Smooth muscle cell (in vitro differentiated cells): ENCODE data around the gene CLK2. TPM values are rescaled to one million over a fixed set of nuclear protein-coding genes. Genes with fewer than 3 reads are reported as not detected.
"Not testable (repeated sequence)": the region's sequence is repeated elsewhere in the genome, so short reads cannot be mapped to it uniquely, and the experiment has no call there.

Experiments
- DNase-seq: peaks from one replicate; lab custom pipeline; 2025; ENCODE audit not compliant: unreplicated experiment; lab: John Stamatoyannopoulos, UW
- H2AFZ ChIP-seq: fragments of 200-600 bp; sonication (generic); 2 replicates; pipeline ENCODE4 v1.6.0; 2016; ENCODE audit warnings: antibody characterized with exemption, low read depth, mild to moderate bottlenecking
- H3F3A ChIP-seq: fragments of 200-600 bp; sonication (generic); 2 replicates; pipeline ENCODE4 v1.6.0; 2017; ENCODE audit warnings: antibody characterized with exemption, low read depth
- H3K27ac ChIP-seq: fragments of 200-600 bp; sonication (generic); 2 replicates; pipeline ENCODE4 v1.5.1; 2016; ENCODE audit warnings: low read depth, mild to moderate bottlenecking
- H3K27me3 ChIP-seq: fragments of 200-600 bp; sonication (generic); 2 replicates; pipeline ENCODE4 v1.6.1; 2016; ENCODE audit warnings: low read depth, mild to moderate bottlenecking
- H3K36me3 ChIP-seq: fragments of 200-600 bp; sonication (generic); 2 replicates; pipeline ENCODE4 v1.5.1; 2016; ENCODE audit warnings: low read depth
- H3K4me1 ChIP-seq: fragments of 200-600 bp; sonication (generic); 2 replicates; pipeline ENCODE4 v1.5.1; 2016; ENCODE audit warnings: low read depth
- H3K4me2 ChIP-seq: fragments of 200-600 bp; sonication (generic); 2 replicates; pipeline ENCODE4 v1.6.0; 2016; ENCODE audit warnings: mild to moderate bottlenecking
- H3K4me3 ChIP-seq: fragments of 200-600 bp; sonication (generic); 2 replicates; pipeline ENCODE4 v1.5.1; 2016; ENCODE audit warnings: mild to moderate bottlenecking
- H3K79me2 ChIP-seq: fragments of 200-600 bp; sonication (generic); 2 replicates; pipeline ENCODE4 v1.6.0; 2016; ENCODE audit warnings: low read depth, mild to moderate bottlenecking
- H3K9ac ChIP-seq: fragments of 200-600 bp; sonication (generic); 2 replicates; pipeline ENCODE4 v1.6.0; 2016; ENCODE audit warnings: low read depth
- H3K9me3 ChIP-seq: fragments of 200-600 bp; sonication (generic); replicated peaks from 2 replicates; pipeline ENCODE4 v1.5.1; 2016; ENCODE audit warnings: low read depth
- H4K20me1 ChIP-seq: fragments of 200-600 bp; sonication (generic); 2 replicates; pipeline ENCODE4 v1.6.0; 2016; ENCODE audit warnings: low read depth
- WGBS: methylation state at CpG from one replicate; pipeline ENCODE4 v1.1.7; 2016; ENCODE audit warnings: low lambda C conversion rate; 5-methylcytosine and 5-hydroxymethylcytosine counted together
- polyA plus RNA-seq: library from polyadenylated mRNA; unstranded; fragments of >200 nt; fragmentation: Nextera tagmentation; extraction: Ambion mirVana; gene quantifications from 2 replicates; pipeline ENCODE4 v1.2.1, GENCODE V29; 2016
- total RNA-seq: library from RNA; depleted of rRNA; stranded (reverse); fragments of >200 nt; gene quantifications from 2 replicates; pipeline ENCODE4 v1.2.3, GENCODE V29; 2014
- TF ChIP-seq, protein P1 (sequence below): fragments of 200-600 bp; sonication (generic); IDR thresholded peaks from 2 replicates; pipeline ENCODE4 v1.5.1; 2017; ENCODE audit warnings: borderline replicate concordance, mild to moderate bottlenecking, antibody characterized with exemption; ENCODE audit not compliant: insufficient read depth, poor library complexity, severe bottlenecking

CLK2 gene
- total and polyA plus RNA-seq, 2 experiments from 2014 or later = 23.5 to 23.6 TPM

- Histone ChIP-seq H3F3A (peaks cover 12% of the 10 kb centered on the region), H3K27ac (no peak overlapping the region), H3K79me2 (no peaks in the 10 kb centered on the region), H3K4me2 (peak overlapping the region; percentile 87), H4K20me1 (no peaks in the 10 kb centered on the region), H2AFZ (no peak overlapping the region), H3K4me1 (no peaks in the 10 kb centered on the region), H3K9ac (no peak overlapping the region), H3K9me3 (no peaks in the 10 kb centered on the region), H3K27me3 (no peaks in the 10 kb centered on the region), H3K4me3 (peak overlapping the region; percentile 59), H3K36me3 (no peaks in the 10 kb centered on the region)
- no peak for DNase-seq
- TF ChIP-seq, protein P1, sequence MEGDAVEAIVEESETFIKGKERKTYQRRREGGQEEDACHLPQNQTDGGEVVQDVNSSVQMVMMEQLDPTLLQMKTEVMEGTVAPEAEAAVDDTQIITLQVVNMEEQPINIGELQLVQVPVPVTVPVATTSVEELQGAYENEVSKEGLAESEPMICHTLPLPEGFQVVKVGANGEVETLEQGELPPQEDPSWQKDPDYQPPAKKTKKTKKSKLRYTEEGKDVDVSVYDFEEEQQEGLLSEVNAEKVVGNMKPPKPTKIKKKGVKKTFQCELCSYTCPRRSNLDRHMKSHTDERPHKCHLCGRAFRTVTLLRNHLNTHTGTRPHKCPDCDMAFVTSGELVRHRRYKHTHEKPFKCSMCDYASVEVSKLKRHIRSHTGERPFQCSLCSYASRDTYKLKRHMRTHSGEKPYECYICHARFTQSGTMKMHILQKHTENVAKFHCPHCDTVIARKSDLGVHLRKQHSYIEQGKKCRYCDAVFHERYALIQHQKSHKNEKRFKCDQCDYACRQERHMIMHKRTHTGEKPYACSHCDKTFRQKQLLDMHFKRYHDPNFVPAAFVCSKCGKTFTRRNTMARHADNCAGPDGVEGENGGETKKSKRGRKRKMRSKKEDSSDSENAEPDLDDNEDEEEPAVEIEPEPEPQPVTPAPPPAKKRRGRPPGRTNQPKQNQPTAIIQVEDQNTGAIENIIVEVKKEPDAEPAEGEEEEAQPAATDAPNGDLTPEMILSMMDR = no peak
- 39% methylated on average over 3 of the region's 3 CpGs for WGBS
These were observed 30.4 kb downstream of the CLK2 start for GRCh38 chr1:155242805-155243358.

GRCh38 chr1:155241841-155242264 is 31.5 kb downstream of the CLK2 start:
- Histone ChIP-seq H3K4me1 (no peaks in the 10 kb centered on the region), H3K9me3 (no peaks in the 10 kb centered on the region), H3K27me3 (no peaks in the 10 kb centered on the region), H3K9ac (no peak overlapping the region), H3F3A (peaks cover 12% of the 10 kb centered on the region), H3K4me3 (no peak overlapping the region), H4K20me1 (no peaks in the 10 kb centered on the region), H3K4me2 (no peak overlapping the region), H3K27ac (no peak overlapping the region), H2AFZ (no peak overlapping the region), H3K36me3 (no peaks in the 10 kb centered on the region), H3K79me2 (no peaks in the 10 kb centered on the region)
- 84% methylated on average over 4 of the region's 4 CpGs for WGBS
- TF ChIP-seq, protein P1 = no peak
- DNase-seq = no peak

DNA sequence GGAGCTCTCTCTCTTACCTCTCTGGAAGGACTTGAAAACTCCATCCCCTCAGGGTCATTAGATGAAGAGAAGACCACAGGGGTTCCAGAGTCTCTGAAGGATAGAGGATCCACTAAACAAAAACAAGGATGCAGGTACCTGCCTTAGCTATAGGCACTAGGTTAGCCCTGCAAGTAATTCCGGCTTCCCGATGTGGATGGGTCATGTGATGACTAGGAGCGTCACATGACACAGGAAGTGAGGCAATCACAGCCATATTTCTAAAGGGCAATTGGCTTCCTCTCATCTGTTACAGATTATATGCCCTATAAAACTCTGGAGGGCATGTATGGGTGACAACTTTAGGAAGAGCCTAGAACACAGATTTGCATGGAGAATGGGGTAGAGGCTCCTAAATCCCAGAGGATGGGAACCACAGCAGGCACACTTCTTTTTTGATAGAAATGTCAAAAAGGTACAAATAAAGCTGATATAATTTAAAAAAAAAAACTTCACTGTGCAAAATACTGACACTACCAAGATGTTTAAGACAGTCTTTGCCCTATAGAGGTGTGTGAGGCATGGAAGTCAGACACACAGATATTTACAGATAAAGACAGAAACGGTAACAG is 32.1 kb downstream of the CLK2 start:
- Histone ChIP-seq H3K9me3 (no peaks in the 10 kb centered on the region), H3K4me1 (no peaks in the 10 kb centered on the region), H4K20me1 (no peaks in the 10 kb centered on the region), H2AFZ (no peak overlapping the region), H3K79me2 (no peaks in the 10 kb centered on the region), H3K4me2 (peak overlapping the region; percentile 81), H3K36me3 (no peaks in the 10 kb centered on the region), H3K4me3 (peak overlapping the region; percentile 46), H3K27me3 (no peaks in the 10 kb centered on the region), H3K27ac (peak overlapping the region; percentile 7), H3K9ac (no peak overlapping the region), H3F3A (peaks cover 12% of the 10 kb centered on the region)
- 23% methylated on average over 4 of the region's 4 CpGs for WGBS
- DNase-seq = no peak
- TF ChIP-seq, protein P1 = no peak

GRCh38 chr1:155236451-155236850 is 36.9 kb downstream of the CLK2 start:
- H3K4me1 ChIP-seq = no peaks in the 10 kb centered on the region
- H3K9me3 ChIP-seq = no peaks in the 10 kb centered on the region
- H3K36me3 ChIP-seq = no peaks in the 10 kb centered on the region
- H3K9ac ChIP-seq = no peak overlapping the region
- 89% methylated on average over 5 of the region's 5 CpGs for WGBS
- no peak overlapping the region for H2AFZ ChIP-seq
- no peaks in the 10 kb centered on the region for H4K20me1 ChIP-seq
- H3K4me3 ChIP-seq = no peak overlapping the region
- TF ChIP-seq, protein P1 = no peak
- H3F3A ChIP-seq = no peaks in the 10 kb centered on the region
- DNase-seq = no peak
- no peak overlapping the region for H3K27ac ChIP-seq
- H3K79me2 ChIP-seq = no peaks in the 10 kb centered on the region
- H3K4me2 ChIP-seq = no peak overlapping the region
- no peaks in the 10 kb centered on the region for H3K27me3 ChIP-seq

GRCh38 chr1:155235375-155235774 is 37.9 kb downstream of the CLK2 start:
- H3K4me2 ChIP-seq, H3F3A ChIP-seq, H3K4me1 ChIP-seq, H3K79me2 ChIP-seq, H4K20me1 ChIP-seq, H3K36me3 ChIP-seq, H3K4me3 ChIP-seq, H3K27me3 ChIP-seq, H3K27ac ChIP-seq, H3K9ac ChIP-seq, H2AFZ ChIP-seq, H3K9me3 ChIP-seq, DNase-seq: not testable (repeated sequence)
- 90% methylated on average over 8 of the region's 9 CpGs for WGBS
